Measurements from ENCODE around the gene FAM200B.

The FAM200B gene

GRCh38 chr4:15670576-15670975 is 11.1 kb upstream of the FAM200B start:
- no peak overlapping the region for H2AFZ ChIP-seq (ENCODE audit: low read depth)
- no peaks in the 10 kb centered on the region for H3K27me3 ChIP-seq (ENCODE audit: insufficient read depth, low read depth)
- no peaks in the 10 kb centered on the region for H4K20me1 ChIP-seq (ENCODE audit: insufficient read depth)
- H3K36me3 ChIP-seq (ENCODE audit: insufficient read depth) = no peaks in the 10 kb centered on the region
- no peaks in the 10 kb centered on the region for H3K4me1 ChIP-seq (ENCODE audit: low read depth, poor library complexity, severe bottlenecking)
- H3K4me2 ChIP-seq = no peak overlapping the region
- no peaks in the 10 kb centered on the region for H3K79me2 ChIP-seq (ENCODE audit: insufficient read depth, low read depth)
- no peak for TF ChIP-seq CTCF (conservative IDR thresholded peaks at IDR 0.05; ENCODE audit: low read depth, low read length)
- H3K9ac ChIP-seq = no peak overlapping the region
- H3K27ac ChIP-seq = no peak overlapping the region
- H3K4me3 ChIP-seq (IDR thresholded peaks at IDR 0.05; ENCODE audit: insufficient read depth, low read depth, low read length) = no peak overlapping the region

GRCh38 chr4:15672101-15672500 is 9.5 kb upstream of the FAM200B start:
- no peak for TF ChIP-seq CTCF (conservative IDR thresholded peaks at IDR 0.05; ENCODE audit: low read depth, low read length)
- no peaks in the 10 kb centered on the region for H3K4me1 ChIP-seq (ENCODE audit: low read depth, poor library complexity, severe bottlenecking)
- no peak overlapping the region for H3K9ac ChIP-seq
- no peaks in the 10 kb centered on the region for H3K36me3 ChIP-seq (ENCODE audit: insufficient read depth)
- no peak overlapping the region for H3K4me3 ChIP-seq (IDR thresholded peaks at IDR 0.05; ENCODE audit: insufficient read depth, low read depth, low read length)
- H3K27ac ChIP-seq = no peak overlapping the region
- no peaks in the 10 kb centered on the region for H4K20me1 ChIP-seq (ENCODE audit: insufficient read depth)
- H3K4me2 ChIP-seq = no peak overlapping the region
- 0 out of 2 replicates have a peak, but pooled peaks cover 6% of the 10 kb centered on the region for H3K79me2 ChIP-seq (ENCODE audit: insufficient read depth, low read depth)
- no peaks in the 10 kb centered on the region for H3K27me3 ChIP-seq (ENCODE audit: insufficient read depth, low read depth)
- H2AFZ ChIP-seq (ENCODE audit: low read depth) = no peak overlapping the region

GRCh38 chr4:15673337-15673736 is 8.3 kb upstream of the FAM200B start:
- no peaks in the 10 kb centered on the region for H3K36me3 ChIP-seq (ENCODE audit: insufficient read depth)
- H3K79me2 ChIP-seq (ENCODE audit: insufficient read depth, low read depth) = 0 out of 2 replicates have a peak, but pooled peaks cover 6% of the 10 kb centered on the region
- H3K4me2 ChIP-seq = no peak overlapping the region
- H2AFZ ChIP-seq (ENCODE audit: low read depth) = no peak overlapping the region
- H3K27ac ChIP-seq = no peak overlapping the region
- no peak overlapping the region for H3K4me3 ChIP-seq (IDR thresholded peaks at IDR 0.05; ENCODE audit: insufficient read depth, low read depth, low read length)
- no peak overlapping the region for H3K9ac ChIP-seq
- no peaks in the 10 kb centered on the region for H4K20me1 ChIP-seq (ENCODE audit: insufficient read depth)
- TF ChIP-seq CTCF (conservative IDR thresholded peaks at IDR 0.05; ENCODE audit: low read depth, low read length) = no peak
- H3K27me3 ChIP-seq (ENCODE audit: insufficient read depth, low read depth) = no peaks in the 10 kb centered on the region
- no peaks in the 10 kb centered on the region for H3K4me1 ChIP-seq (ENCODE audit: low read depth, poor library complexity, severe bottlenecking)

- Histone ChIP-seq H3K4me1 (ENCODE audit: low read depth, poor library complexity, severe bottlenecking) (no peaks in the 10 kb centered on the region), H3K4me2 (no peak overlapping the region), H3K79me2 (ENCODE audit: insufficient read depth, low read depth) (0 out of 2 replicates have a peak, but pooled peaks cover 6% of the 10 kb centered on the region), H3K4me3 (IDR thresholded peaks at IDR 0.05; ENCODE audit: insufficient read depth, low read depth, low read length) (no peak overlapping the region), H3K36me3 (ENCODE audit: insufficient read depth) (no peaks in the 10 kb centered on the region), H4K20me1 (ENCODE audit: insufficient read depth) (no peaks in the 10 kb centered on the region), H3K27ac (no peak overlapping the region), H3K9ac (no peak overlapping the region), H2AFZ (ENCODE audit: low read depth) (no peak overlapping the region), H3K27me3 (ENCODE audit: insufficient read depth, low read depth) (no peaks in the 10 kb centered on the region)
- TF ChIP-seq CTCF (conservative IDR thresholded peaks at IDR 0.05; ENCODE audit: low read depth, low read length) = no peak
Measured at GRCh38 chr4:15674046-15674445, 7.6 kb upstream of the FAM200B start.

Measured in KMS-11 (cell line).